Measurements from ENCODE around the gene UGT1A9.

DNA sequence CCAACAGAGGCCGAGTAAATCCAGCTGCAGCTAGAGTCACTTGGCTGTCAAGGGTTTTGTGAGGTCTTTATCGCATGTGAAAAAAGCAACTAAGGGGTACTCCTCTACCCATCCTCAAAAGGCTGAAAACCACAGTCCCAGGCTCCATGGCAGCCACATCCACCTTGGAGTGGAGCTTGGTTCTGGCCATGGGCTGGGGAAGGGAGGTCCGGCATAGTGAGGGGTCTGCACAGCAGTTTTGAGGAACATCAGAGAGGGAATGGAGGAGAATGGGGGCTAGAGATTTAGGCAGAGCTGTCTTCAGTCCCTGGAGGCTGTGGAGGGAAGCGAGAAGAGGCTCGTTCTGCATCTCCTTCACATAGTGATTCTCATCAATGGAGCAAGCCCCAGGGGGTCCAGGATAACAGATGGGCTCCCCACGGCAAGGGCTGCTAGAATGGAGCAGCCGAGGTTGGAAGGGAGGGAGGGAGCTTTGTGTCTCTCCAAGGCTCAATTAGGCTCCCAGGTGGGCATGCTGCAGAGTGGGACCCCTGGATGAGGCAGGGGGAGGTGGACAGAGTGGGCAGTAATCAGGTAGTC is 127.5 kb downstream of the UGT1A9 start:
- TF ChIP-seq, protein P1, sequence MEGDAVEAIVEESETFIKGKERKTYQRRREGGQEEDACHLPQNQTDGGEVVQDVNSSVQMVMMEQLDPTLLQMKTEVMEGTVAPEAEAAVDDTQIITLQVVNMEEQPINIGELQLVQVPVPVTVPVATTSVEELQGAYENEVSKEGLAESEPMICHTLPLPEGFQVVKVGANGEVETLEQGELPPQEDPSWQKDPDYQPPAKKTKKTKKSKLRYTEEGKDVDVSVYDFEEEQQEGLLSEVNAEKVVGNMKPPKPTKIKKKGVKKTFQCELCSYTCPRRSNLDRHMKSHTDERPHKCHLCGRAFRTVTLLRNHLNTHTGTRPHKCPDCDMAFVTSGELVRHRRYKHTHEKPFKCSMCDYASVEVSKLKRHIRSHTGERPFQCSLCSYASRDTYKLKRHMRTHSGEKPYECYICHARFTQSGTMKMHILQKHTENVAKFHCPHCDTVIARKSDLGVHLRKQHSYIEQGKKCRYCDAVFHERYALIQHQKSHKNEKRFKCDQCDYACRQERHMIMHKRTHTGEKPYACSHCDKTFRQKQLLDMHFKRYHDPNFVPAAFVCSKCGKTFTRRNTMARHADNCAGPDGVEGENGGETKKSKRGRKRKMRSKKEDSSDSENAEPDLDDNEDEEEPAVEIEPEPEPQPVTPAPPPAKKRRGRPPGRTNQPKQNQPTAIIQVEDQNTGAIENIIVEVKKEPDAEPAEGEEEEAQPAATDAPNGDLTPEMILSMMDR (IDR thresholded peaks at IDR 0.05), result no peak
- TF ChIP-seq POLR2A (IDR thresholded peaks at IDR 0.05), result no peak
